NCI-H748 treated with DMSO at 0.1 percent for 48 hours (cell line): Measurements from ENCODE around the gene PHLDB2.

Experiments used
- DNase-seq: peaks from one replicate; lab custom pipeline; 2025; lab: John Stamatoyannopoulos, UW

The PHLDB2 gene

DNA sequence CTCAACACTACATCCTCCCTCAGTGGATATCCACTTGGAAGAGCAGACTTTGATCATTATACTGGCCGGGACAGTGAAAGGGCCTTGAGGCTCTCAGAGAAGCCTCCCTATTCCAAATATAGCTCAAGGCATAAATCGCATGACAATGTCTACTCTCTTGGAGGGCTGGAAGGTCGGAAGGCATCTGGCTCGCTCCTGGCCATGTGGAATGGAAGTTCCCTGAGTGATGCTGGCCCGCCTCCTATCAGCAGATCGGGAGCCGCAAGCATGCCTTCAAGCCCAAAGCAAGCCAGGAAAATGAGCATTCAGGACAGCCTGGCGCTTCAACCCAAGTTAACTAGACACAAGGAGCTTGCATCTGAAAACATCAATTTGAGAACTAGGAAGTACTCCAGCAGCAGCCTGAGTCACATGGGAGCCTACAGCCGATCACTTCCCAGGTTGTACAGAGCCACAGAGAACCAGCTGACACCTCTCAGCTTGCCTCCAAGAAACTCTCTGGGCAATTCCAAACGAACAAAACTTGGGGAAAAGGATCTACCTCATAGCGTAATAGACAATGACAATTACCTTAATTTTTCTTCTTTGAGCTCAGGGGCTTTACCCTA lies 25.4 kb downstream of the PHLDB2 start:
- no peak for DNase-seq

GRCh38 chr3:111885578-111885977 lies 26.5 kb downstream of the PHLDB2 start:
- DNase-seq, result no peak

DNA sequence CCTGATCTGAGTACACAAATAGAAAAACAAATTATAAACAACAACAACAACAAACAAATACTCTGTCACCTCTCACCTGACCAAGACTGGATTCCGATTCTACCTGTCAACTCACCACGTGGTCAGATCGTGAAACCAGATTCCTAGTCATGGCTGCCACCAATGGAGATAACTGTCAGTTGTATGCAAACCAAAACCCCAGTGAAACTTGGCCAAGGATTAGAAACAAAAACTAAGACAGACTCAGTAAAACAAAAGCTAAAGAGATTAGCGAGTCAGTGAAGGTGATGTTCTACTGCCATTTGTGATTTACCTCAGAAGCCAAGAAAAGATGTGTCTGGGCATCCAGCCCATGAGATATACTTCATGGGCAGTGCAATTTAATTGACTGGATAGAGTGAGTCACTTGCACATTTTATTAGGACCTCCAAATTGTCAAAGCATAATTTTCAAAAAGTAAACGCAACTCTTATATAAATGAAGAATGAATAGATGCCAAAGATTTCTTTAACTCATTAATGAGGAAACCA lies 31.1 kb downstream of the PHLDB2 start:
- no peak for DNase-seq

- DNase-seq, result no peak
Measured at GRCh38 chr3:111892070-111892469, 33.0 kb downstream of the PHLDB2 start.

GRCh38 chr3:111895071-111895470 lies 36.0 kb downstream of the PHLDB2 start:
- peak; percentile 16 for DNase-seq

- DNase-seq, result no peak
Measured at GRCh38 chr3:111899966-111900365, 40.9 kb downstream of the PHLDB2 start.

DNA sequence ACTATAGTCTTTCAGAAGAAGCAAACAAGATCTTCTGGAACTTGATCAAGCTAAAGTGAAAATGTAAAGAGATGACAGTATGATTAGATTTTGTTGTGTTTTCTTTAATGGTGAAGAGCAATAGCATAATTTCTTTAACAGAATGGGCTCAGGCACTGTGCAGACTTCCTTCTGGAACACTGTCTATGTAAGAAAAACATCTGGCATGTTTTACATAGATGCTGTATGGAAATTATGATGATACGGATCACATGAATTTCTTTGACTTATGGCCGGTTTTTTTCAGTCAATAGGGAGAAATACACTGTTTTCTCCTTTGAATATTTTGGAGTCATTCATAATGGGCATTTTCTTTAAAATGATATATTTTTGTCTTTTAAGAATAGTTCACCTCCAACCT lies 42.6 kb downstream of the PHLDB2 start:
- no peak for DNase-seq

GRCh38 chr3:111902534-111902933 lies 43.5 kb downstream of the PHLDB2 start:
- no peak for DNase-seq

- DNase-seq, result no peak
Measured at GRCh38 chr3:111903067-111903511, 44.0 kb downstream of the PHLDB2 start.

- DNase-seq, result no peak
Measured at GRCh38 chr3:111904376-111905241, 45.5 kb downstream of the PHLDB2 start.

GRCh38 chr3:111906656-111907055 lies 47.6 kb downstream of the PHLDB2 start:
- no peak for DNase-seq

GRCh38 chr3:111907151-111907550 lies 48.1 kb downstream of the PHLDB2 start:
- no peak for DNase-seq

- no peak for DNase-seq
Measured at GRCh38 chr3:111910806-111911205, 51.7 kb downstream of the PHLDB2 start.

- no peak for DNase-seq
Measured at GRCh38 chr3:111911446-111911845, 52.4 kb downstream of the PHLDB2 start.

DNA sequence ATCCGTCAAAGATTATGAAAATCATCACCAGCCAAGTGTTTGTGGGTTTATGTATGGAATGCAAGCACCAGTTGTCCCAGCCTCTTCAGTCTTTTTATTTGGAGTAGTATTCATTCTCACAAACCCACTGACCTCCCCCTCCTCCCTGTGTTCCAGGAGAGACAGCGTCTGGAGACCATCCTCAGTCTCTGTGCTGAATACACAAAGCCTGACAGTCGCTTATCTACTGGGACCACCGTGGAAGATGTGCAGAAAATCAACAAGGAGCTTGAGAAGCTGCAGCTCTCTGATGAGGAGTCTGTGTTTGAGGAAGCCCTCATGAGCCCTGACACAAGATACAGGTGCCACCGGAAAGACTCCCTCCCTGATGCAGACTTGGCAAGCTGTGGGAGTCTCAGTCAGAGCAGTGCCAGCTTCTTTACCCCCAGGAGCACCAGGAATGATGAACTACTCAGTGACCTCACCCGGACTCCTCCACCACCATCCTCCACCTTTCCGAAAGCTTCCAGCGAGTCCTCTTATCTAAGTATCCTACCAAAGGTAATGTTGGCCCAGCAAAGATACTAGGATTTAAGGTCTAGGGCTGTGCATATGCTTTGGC lies 54.2 kb downstream of the PHLDB2 start:
- no peak for DNase-seq

- no peak for DNase-seq
Measured at GRCh38 chr3:111915905-111916304, 56.8 kb downstream of the PHLDB2 start.

DNA sequence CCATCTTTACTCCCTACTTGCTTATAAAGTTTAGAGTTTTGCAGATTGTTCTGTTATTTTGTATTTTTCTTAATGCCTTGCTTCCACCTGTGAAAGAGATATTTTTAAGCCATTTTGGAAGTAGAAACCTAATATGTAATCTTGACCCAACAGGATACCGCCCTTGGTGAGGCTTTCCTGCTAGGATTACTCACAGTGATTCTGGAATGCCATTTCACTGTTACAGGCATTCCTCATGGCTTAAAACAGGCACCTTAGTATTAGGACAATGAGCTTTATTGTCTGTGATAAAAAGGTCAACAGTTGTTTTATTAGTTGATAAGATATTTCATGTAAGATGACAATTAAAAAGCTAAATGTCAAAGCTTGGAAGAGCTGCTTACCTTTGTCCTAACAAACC lies 58.2 kb downstream of the PHLDB2 start:
- no peak for DNase-seq

GRCh38 chr3:111919370-111920065 lies 60.5 kb downstream of the PHLDB2 start:
- DNase-seq, result no peak

- no peak for DNase-seq
Measured at GRCh38 chr3:111921181-111921580, 62.1 kb downstream of the PHLDB2 start.

DNA sequence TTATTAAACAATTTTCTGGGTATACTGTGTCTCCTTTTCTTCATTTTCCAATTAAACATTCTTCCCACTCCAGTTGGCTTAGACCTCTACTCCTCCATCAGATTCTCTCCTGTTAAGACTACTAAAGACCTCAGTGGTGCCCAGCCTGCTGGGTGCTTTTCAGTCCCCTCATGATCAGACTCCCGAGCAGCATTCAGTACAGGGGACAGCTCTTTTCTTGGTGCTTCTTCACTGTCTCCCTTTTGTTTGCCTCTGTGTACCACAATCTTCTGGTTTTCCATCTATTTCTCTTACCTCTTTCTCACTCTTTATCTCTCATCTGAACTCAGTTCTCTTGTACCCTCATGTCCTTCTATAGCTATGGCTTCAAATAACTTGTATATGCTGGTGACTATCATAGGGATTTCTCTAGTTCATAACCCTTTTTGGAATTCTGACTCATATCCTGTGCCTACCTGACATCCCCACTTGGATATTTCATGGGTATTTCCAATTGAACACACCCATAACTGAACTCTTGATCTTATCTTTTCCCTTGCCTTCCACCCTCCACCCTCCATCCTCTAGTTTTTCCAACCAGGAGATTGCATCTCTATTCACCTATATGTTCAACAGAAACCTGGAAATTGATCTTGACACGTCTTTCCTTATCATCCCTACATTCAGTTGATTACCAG lies 64.2 kb downstream of the PHLDB2 start:
- no peak for DNase-seq

GRCh38 chr3:111923806-111924205 lies 64.7 kb downstream of the PHLDB2 start:
- DNase-seq, result no peak

DNA sequence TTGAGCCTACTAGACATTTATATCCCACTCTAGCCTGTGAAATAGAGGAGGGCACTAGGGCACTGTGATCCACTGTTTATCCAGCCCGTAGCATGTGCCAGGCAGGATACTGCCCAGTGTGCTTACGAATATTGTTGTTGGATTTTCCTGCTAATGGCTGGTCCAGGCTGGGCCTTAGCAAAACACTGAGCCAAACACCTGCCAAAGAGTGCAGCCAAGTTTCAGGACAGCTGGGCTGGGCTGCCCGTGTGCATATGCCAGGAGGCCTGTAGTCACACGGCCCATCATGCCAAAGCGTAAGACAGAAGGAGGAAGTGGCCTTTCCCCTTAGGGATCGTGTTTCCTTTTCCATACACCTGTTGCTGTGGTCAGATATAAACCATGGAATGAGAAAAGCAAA lies 65.2 kb downstream of the PHLDB2 start:
- no peak for DNase-seq
